Kasumi-1 (cell line): Measurements from ENCODE around the gene GRID1.

ENCODE experiments used
- DNase-seq, 2 experiments: peaks; one replicate each; lab custom pipeline; 2025; lab: John Stamatoyannopoulos, UW

Gene GRID1

GRCh38 chr10:86368987-86369386 lies 2.4 kb upstream of the GRID1 start:
- no peak for DNase-seq

- DNase-seq: no peak
Measured at GRCh38 chr10:86368046-86368445, 1.5 kb upstream of the GRID1 start.

DNA sequence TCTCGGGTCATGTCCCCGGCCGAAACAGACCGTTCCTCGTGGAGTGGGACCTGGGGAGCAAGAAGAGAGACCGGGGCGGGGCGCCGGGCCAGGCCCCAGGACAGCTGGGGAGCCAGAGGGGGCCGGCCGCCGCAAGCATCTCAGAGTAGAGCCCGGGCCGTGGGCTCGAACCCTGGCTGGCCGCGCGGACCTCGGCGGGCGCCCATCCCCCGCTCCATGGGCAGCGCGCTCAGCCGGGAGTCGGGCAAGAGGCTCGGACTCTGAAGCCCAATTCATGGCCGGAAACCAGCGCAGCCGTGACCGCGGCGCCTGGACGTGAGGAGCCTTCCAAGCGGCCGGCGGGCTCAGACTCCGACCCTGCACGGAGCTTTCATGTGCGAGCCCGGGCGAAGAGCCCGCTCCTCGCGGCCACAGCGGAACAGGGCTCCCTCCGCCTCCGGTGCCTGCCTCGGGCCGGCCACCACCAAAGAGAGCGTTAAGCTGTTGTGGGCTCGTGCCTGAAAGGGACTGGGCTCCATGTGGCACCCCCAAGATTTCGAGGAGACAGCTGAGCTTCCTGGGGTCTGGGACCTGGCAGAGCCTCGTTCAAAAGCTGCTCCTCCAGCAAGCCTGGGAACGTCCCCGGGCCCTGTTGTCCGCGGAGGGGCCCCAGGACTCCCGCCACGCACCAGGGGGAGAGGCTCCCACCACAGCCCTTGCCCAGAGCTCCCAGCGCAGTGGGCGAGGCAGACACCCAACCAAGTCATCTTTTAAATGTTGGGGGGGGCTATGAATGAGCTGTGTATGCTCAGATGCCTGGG lies 757 bp upstream of the GRID1 start:
- DNase-seq: no peak

DNA sequence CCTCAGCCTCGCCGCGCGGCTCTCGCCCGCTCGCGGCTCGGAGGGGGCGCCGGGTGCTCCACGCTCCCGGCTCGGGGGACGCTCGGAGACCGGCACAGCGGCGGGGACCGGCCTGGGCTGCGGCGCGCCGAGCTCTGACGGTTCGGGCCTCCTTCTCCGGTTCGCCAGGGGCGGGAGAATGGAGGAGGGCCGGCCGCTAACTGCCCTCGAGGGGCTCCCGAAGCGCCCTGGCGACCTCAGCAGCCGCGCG lies 232 bp upstream of the GRID1 start:
- no peak for DNase-seq

- DNase-seq: no peak
Measured at GRCh38 chr10:86365346-86366032, 1.1 kb downstream of the GRID1 start.

GRCh38 chr10:86364491-86365345 lies 1.9 kb downstream of the GRID1 start:
- no peak for DNase-seq

- DNase-seq: no peak
Measured at GRCh38 chr10:86363833-86364490, 2.6 kb downstream of the GRID1 start.

DNA sequence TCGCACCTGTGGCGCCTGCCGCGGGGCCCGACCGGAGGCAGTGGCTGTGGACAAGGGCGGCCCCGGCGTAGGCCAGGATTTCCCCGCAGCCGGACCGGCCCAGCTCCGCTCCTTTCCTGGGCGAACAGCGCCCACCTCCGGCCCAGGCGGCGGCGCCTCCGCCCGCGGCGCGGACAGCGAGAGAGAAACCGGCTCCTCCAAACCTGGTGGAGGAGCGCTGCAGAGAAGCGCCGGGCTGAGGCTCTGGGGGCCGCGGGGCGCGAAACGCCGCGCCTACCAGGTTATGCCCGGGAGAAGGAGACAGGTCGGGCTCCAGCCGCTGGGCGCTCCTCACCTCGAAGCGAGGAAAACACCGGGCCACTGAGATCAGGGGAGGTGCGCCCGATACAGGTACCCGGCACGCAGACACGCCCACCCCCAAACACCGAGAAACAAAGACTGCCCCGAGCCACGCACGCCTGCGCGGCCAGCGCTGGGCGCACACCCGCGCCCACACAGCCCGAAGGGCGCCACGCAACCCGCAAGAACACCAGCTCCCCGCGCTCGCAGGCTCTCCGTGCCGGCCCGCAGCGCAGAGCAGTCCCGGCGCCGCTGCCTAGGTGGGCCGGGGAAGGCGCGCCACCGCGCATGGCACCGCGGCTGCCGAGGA lies 3.3 kb downstream of the GRID1 start:
- no peak for DNase-seq

DNA sequence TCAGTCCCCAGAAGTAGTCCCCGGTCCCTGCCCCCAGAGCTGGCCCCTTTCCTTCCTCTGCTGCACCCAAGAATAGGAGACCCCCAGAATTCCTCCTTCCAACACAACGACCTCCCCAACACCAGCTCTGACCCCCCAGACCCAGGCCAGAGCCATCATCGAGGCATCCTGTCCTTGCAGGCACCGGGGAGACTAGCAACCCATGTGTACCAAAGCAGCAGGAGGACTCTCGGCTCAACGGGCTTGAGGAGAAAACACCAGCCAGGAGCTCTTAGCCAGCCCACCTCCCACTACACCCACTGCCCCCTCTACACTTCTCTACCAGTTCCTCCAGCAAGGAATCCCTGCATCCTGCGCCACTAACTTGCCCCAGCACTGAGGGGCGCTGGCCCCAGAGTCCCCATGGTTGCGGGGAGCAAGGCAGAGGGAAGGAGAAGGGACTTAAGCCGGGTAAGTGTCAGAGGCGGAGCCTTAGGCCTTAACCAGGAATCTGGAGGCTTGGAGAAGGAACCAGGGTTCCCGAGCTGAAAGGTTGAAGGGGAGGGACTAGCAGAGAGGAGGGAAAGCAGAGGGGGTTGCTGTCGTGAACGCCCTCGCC lies 3.9 kb downstream of the GRID1 start:
- DNase-seq: no peak

- no peak for DNase-seq
Measured at GRCh38 chr10:86362129-86362527, 4.5 kb downstream of the GRID1 start.

DNA sequence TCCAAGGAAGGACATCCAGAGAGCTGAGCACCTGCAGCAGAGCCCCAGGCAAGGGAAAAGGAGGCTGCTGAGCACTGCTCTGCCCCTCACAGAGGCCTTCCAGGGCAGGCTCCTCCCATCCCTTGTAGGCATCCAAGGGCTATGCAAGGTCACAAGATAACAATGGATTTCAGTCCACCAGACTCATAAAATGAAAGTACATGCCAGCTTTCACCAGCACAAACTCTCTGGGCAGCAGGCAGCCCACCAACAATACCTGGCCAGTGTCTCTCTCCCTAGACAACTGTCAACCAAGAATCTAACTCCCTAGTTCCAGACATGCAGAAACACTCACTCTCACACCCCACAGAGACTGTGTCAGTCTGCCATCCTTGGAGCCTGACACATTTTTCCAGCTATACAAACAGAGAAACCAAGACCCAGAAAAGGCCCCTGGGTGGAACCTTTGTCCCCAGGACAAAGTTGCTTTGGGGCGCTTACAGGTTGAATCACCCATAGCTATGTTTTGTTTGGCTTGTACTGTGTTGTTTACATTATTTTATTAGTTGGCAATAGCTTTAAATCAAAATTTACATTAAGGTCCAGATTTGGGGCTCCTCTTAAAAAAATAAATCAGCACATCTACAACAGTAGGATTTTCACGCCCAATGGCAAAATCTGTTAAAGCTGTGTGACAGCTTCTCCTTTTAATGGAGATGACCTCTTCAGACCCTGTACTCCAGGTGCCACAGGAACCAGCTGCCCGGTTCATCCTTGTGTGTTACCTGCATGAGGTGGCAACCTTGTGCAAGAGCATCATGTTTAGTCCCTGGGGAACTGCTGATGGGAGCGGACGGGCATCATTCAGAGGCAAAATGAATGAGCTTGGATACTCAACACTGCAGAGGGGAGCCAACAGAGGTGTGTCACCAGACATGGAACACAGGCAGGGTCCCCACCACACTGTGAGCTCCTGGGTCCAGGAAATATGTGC lies 5.2 kb downstream of the GRID1 start:
- no peak for DNase-seq

- no peak for DNase-seq
Measured at GRCh38 chr10:86360657-86361056, 5.9 kb downstream of the GRID1 start.

DNA sequence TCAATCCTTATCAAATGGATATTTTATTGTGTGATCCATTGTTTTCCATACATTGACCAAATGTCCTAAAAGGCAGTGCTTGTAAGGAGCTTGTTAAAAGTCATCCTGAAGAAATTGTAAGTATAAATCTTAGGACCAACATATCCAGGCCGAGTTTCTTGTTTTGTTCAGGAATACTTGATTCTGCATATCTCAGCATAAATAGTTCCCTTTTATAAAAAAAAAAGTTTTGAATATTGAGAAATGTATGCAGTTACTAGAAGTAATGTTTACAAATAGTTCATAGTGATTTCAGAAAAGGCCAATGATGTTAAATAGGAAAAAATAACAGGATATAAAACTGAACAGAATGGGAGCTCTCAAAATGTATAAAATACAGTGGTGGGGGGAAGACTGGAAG lies 6.6 kb downstream of the GRID1 start:
- DNase-seq: no peak

DNA sequence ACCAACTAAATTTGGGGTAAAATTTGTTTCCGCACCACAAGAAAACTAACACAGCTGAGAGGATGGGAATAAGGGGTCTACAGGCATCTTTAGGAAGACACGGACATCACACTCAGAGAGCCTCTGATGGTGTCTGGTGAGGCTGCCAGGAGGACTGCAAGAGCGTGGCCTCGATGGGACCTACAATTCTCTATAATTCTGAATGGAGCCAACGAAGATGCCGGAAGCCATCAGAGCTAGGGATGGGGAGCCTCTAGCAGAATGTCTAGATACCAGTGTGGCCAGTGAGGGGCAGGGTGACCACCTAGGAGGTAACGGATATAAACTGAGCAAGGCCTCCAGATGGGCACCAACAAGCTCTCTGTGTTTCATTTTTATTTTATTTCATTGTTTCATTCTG lies 7.5 kb downstream of the GRID1 start:
- no peak for DNase-seq

DNA sequence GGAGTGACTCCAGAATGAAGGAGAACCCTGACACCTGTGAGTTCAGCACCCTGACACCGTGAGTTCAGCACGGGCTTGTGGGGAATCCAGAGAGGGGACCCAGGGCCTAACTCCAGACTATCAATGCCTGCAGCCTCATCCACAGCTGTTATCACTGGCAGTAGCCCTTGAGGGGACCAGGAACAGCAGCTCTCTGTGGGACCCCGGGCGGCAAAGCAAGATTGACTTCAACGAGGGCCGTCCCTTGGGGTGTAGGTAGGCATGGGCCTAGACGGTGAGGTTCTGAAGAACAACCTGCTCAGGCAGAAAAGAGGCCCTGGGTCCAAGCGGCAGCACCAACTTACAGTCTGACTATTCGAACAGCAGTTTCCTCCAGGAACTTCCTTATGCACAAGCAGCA lies 8.9 kb downstream of the GRID1 start:
- no peak for DNase-seq

DNA sequence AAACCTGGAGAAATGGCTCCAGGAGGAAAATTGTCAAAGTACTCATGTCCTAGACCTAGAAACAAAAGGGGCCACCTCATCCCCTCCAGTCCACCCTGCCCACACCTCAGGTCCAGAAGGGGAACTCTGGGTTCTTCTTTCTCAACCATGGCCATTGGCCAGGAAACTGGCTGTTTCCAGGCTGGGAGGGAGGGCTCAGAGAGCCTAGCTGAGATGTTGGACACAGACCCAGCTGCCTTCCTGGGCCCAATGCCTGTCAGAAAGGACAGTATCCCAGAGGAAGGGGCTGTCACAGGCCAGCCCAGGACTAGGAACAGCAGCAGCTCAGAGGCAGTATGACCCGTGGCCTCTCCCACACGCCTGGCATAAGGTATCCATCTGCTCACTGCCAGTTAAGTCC lies 9.6 kb downstream of the GRID1 start:
- no peak for DNase-seq

DNA sequence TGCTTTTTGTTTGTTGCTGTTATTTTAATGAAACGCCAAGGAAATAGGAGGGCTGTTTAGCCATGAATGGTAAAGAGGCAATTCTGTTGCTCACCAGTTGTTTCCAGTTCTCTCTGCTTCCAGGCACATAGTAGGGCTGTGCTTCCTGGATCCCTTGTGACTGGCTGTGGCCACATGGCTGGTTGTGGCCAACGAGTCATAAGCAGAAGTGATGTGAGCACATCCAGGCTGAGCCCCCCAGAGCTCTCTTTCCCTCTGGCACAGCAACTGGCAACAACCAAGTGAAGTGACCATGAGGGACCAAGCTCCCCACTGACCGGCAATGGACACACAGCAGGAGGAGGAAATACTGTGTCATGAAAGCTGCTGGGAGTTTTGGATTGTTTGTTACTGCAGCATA lies 10.3 kb downstream of the GRID1 start:
- DNase-seq: peak; percentile 20 to 44

DNA sequence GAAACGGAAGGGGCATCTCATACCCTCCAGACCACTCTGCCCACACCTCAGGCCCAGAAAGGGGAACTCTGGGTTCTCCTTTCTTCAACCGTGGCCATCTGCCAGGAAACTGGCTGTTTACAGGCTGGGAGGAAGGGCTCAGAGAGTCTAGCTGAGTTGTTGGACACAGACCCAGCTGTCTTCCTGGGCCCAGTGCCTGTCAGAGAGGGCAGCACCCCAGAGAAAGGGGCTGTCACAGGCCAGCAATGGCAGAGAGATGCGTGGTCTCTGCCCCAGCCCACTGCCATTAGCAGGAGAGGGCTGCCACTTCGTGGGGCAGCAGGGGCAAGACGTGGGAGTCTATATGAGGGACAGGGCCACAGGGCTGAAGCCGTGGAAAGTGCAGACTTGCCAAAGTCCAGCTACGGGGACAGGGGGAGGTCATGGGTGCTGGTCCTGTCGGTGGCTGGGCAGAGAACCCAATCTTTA lies 11.0 kb downstream of the GRID1 start:
- peak; percentile 94 to 96 for DNase-seq

GRCh38 chr10:86354761-86355540 lies 11.6 kb downstream of the GRID1 start:
- no peak for DNase-seq
